ENCODE measurements around the gene APBB2. TPM values are rescaled to one million over a fixed set of nuclear protein-coding genes. Genes with fewer than 3 reads are reported as not detected.

The APBB2 gene
- total and polyA plus RNA-seq, 2 experiments from 2014 or later = 35.8 to 74.8 TPM

- Mint-ChIP-seq H3K27ac (no peak overlapping the region), H3K36me3 (ENCODE audit: low read depth) (no peaks in the 10 kb centered on the region), H3K4me3 (no peak overlapping the region), H3K4me1 (peaks cover 17% of the 10 kb centered on the region), H3K9me3 (no peaks in the 10 kb centered on the region; the same call in 2 of the 3 replicates), H3K27me3 (ENCODE audit: insufficient read depth, low read depth, poor library complexity) (no peaks in the 10 kb centered on the region)
- no peaks in the 10 kb centered on the region for H3K9me2 ChIP-seq (ENCODE audit: insufficient read depth)
- H3K4me3 ChIP-seq = no peak overlapping the region
- no peaks in the 10 kb centered on the region for H3K27me3 ChIP-seq (ENCODE audit: insufficient read depth)
- H3K4me2 ChIP-seq = no peak overlapping the region
- DNase-seq (ENCODE audit: low spot score) = no peak
- peaks cover 42% of the 10 kb centered on the region for H3K79me2 ChIP-seq (replicated peaks; ENCODE audit: insufficient read depth)
- H3K36me3 ChIP-seq (ENCODE audit: insufficient read depth) = no peaks in the 10 kb centered on the region
- ATAC-seq = peak; percentile 41
- no peak overlapping the region for H2AFZ ChIP-seq
- H3K27ac ChIP-seq (ENCODE audit: low read depth) = no peak overlapping the region
- TF ChIP-seq CREB1 (CRISPR knock-in tag; IDR thresholded peaks at IDR 0.05; ENCODE audit: low read depth) (no peak), ZNF114 (CRISPR knock-in tag; IDR thresholded peaks at IDR 0.05) (no peak)
- no peaks in the 10 kb centered on the region for H3F3A ChIP-seq (replicated peaks; ENCODE audit: low read depth)
- no peaks in the 10 kb centered on the region for H3K4me1 ChIP-seq (ENCODE audit: insufficient read depth)
- H4K20me1 ChIP-seq (replicated peaks; ENCODE audit: insufficient read depth) = no peaks in the 10 kb centered on the region; the same call in 1 of the 2 replicates
Measured at GRCh38 chr4:41154814-41155177, 59.5 kb downstream of the APBB2 start.

GRCh38 chr4:41154010-41154813 lies 60.1 kb downstream of the APBB2 start:
- no peak overlapping the region for H3K4me3 ChIP-seq
- H3F3A ChIP-seq (replicated peaks; ENCODE audit: low read depth) = no peaks in the 10 kb centered on the region
- Mint-ChIP-seq H3K4me1 (peaks cover 17% of the 10 kb centered on the region), H3K9me3 (no peaks in the 10 kb centered on the region; the same call in 2 of the 3 replicates), H3K36me3 (ENCODE audit: low read depth) (no peaks in the 10 kb centered on the region), H3K27ac (no peak overlapping the region), H3K27me3 (ENCODE audit: insufficient read depth, low read depth, poor library complexity) (no peaks in the 10 kb centered on the region), H3K4me3 (no peak overlapping the region)
- no peaks in the 10 kb centered on the region; the same call in 1 of the 2 replicates for H4K20me1 ChIP-seq (replicated peaks; ENCODE audit: insufficient read depth)
- DNase-seq (ENCODE audit: low spot score) (no peak), ATAC-seq (no peak)
- H3K27me3 ChIP-seq (ENCODE audit: insufficient read depth) = no peaks in the 10 kb centered on the region
- no peaks in the 10 kb centered on the region for H3K36me3 ChIP-seq (ENCODE audit: insufficient read depth)
- H3K4me2 ChIP-seq = no peak overlapping the region
- H3K79me2 ChIP-seq (replicated peaks; ENCODE audit: insufficient read depth) = peaks cover 43% of the 10 kb centered on the region
- H2AFZ ChIP-seq = no peak overlapping the region
- H3K27ac ChIP-seq (ENCODE audit: low read depth) = no peak overlapping the region
- no peaks in the 10 kb centered on the region for H3K9me2 ChIP-seq (ENCODE audit: insufficient read depth)
- H3K4me1 ChIP-seq (ENCODE audit: insufficient read depth) = no peaks in the 10 kb centered on the region
- TF ChIP-seq STAT1 (IDR thresholded peaks at IDR 0.05; ENCODE audit: unreplicated experiment) = no peak
- TF ChIP-seq EZH2 (IDR thresholded peaks at IDR 0.05; ENCODE audit: low read depth, unreplicated experiment) = no peak
- TF ChIP-seq ZNF331 (CRISPR knock-in tag; IDR thresholded peaks at IDR 0.05; ENCODE audit: low read depth) = no peak
- TF ChIP-seq JUNB (IDR thresholded peaks at IDR 0.05; ENCODE audit: unreplicated experiment) = no peak
- TF ChIP-seq ETS1 (IDR thresholded peaks at IDR 0.05) = no peak
- TF ChIP-seq POLR2AphosphoS5 (IDR thresholded peaks at IDR 0.05; ENCODE audit: low read depth) = no peak
- no peak for TF ChIP-seq ZNF462 (CRISPR knock-in tag; IDR thresholded peaks at IDR 0.05)
- TF ChIP-seq EZH2phosphoT487 (IDR thresholded peaks at IDR 0.05; ENCODE audit: unreplicated experiment) = no peak
- TF ChIP-seq ZNF114 (CRISPR knock-in tag; IDR thresholded peaks at IDR 0.05) = no peak
- no peak for TF ChIP-seq REST (IDR thresholded peaks at IDR 0.05; ENCODE audit: unreplicated experiment)
